GM18519 (cell line): ENCODE data around the gene PLD5.
"Not testable (repeated sequence)": the region's sequence is repeated elsewhere in the genome, so short reads cannot be mapped to it uniquely, and the experiment has no call there.

ENCODE experiments used
- ATAC-seq: cut with Tn5 transposase; IDR thresholded peaks from one replicate; pipeline ENCODE4 v1.9.1; 2021; ENCODE audit warnings: mild to moderate bottlenecking, moderate library complexity; ENCODE audit not compliant: unreplicated experiment, low FRiP score

Gene PLD5

DNA sequence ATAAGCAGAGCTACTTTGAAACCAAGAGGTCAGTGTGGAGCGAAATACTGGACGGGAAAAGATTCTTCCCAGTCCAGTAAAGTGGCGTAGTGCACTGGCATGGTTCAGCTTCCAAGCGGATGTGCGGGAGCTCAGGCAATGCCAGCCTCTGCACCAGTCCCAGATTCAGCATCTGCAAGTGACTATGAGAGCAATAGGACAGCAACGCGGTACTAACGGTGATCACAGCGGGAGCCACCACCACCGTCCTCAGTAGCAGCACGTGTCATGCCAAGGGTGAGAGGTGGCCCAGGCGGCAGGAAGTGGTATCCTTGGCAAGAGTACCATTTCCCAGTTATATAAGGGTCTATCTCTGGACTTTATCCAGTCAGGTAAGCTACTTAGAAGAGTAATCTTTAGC is 17.8 kb downstream of the PLD5 start:
- no peak for ATAC-seq

DNA sequence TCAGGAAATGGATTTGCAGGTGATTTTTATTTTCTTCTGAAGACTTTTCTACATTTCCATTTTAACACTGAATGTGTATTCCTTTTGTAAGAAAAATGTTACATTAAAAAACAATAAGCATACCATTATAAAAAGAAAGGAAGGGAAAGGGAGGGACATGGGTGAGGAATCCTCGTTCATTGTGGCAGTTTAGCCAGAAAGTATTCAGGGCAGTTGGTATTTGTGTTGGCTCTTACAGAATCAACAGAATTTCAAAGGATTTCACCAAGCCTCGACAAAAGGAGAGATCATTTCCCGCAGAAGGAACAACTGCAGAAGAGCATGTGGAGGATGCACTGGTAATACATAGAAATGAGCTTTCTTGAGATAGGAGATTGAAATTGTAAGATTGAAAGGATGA is 35.0 kb downstream of the PLD5 start:
- ATAC-seq = no peak

DNA sequence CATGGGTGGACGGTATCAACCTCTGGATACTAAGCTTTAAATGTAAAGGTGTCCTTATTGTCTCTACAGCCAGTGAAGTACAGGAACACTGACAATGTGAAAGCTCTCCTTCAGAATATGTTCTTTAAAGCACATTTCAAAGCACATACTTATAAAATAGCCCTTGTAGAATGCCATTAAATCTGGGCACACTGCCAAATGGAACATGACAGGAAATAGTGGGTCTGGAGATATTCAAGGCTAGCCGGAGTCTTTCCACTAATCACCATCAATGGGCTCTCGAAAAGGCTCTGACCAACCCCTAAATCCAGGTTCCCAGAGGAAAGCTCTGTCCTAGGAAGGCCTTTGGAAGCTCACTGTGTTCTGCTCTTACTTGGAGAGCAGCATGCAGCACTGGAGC is 46.6 kb downstream of the PLD5 start:
- no peak for ATAC-seq

DNA sequence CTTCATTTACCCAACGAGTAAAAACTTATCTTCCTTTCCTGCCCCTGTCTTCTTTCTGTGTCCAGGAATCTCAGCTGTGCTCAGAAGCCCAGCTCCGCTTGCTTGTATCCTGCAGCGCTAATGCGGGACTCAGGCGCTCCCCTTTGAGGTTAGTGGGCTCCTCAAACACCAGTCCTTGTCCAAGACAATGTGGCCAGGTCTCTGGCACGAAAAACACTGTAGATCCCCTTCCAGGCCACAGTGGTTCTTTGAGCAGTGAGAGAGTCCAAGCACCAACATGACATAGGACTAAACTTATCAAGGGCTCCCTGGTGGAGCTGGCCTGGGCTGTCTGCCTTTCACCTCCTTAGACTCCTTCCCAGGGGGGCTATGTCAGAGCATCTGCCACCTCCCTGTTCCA is 53.7 kb downstream of the PLD5 start:
- ATAC-seq = no peak

DNA sequence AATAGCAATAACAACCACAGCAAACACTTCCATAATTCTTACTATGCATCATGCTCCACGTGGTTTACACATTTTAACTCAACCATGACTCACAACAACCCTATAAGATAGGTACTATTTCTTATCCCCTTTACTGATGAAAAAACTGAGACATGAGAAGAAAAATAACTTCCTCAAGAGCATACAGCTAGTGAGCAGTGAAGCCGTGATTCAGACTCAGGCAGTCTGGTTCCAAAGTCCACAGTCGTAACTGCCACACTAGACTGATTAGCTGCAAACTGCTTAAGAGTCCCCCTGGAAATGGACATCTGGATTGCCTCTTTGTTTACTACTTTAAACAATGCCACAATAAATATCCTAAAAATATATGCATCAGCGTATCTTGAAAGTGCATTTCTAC is 55.7 kb downstream of the PLD5 start:
- no peak for ATAC-seq

DNA sequence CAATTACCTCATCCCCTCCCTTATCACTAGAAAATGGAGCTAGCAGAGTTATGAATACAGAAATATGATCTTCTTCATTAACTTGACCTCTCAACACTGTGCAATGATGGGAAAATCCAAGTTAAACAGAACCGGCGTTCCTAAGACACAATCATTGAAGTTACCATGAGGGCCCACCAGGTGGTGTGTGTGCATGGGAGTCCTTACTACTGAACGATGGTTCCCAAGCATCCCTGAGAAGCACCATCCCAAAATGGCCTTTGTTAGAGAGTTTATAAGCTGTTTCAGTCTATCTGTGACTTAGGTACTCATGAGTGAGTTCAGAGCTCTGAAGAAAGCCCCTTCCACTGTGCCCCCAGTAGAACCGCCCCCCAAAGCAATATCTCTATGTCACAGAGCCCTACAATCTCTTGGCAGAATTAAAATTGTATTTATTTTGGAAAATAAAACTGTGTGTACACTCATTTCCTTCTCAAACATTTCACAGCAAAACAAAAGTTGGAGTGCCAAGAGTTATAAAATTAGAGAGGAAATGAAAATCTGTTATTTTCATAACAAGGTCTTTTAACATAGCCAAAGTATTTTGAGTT is 56.8 kb downstream of the PLD5 start:
- no peak for ATAC-seq

DNA sequence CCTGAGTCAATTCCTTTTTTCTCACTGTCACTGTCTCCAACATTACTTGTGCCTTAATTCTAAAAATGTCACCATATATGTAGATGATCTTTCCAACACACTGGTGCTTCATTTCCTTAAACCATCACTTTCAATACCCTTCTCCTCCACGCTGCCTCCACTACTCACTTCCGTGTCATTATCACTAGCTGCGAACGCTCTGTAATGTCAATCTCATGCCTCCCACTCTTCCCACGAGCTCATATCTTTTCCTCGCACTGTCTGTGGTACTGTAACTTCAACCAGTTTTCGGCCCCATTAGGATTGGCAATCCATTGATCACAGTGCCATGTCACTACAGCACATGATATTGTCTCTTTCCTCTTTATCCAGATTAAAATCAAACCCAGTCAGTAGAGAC is 61.6 kb downstream of the PLD5 start:
- ATAC-seq = no peak

DNA sequence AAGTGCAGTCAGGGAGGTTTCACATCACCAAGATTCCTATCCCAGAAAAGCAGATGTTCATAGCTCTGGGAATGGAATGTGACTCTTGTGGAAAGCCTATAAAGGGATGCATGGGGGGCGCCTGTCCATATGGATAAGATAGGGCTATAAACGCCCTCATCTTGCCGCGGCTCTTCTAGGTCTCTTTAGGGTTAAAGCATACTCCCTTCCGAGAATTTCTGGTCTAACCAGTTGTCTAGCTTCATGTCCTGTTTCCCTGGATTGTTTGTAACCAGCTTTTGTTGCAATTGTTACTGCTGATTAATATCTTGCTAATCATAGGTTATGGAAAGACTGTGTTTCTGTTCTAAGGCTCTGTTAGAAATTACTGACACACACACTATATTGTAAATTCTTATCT is 64.8 kb downstream of the PLD5 start:
- ATAC-seq = not testable (repeated sequence)

DNA sequence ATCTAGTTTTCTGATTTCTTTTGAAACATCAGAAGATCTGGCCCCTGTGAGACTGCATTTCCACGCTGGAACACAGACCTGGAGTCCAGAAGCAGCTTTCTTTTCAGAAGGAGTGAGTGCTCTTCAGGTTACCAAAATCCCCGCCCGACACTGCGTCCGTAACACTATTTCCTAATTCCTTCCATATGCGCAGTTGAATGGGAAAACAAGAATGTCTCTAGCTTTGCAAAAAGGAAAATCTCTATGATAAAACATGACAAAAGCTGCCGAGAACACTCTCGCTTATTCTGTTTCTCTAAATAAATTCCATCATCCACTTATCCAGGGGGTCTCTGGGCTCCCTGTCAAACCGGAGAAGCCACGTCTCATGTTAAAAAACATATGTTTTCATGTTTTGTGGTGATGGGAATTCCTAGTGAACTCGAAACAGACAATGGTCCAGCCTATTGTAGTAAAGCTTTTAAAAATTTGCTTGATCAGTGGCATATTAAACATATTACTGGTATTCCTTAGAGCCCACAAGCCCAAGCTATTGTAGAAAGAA is 67.7 kb downstream of the PLD5 start:
- ATAC-seq = no peak

DNA sequence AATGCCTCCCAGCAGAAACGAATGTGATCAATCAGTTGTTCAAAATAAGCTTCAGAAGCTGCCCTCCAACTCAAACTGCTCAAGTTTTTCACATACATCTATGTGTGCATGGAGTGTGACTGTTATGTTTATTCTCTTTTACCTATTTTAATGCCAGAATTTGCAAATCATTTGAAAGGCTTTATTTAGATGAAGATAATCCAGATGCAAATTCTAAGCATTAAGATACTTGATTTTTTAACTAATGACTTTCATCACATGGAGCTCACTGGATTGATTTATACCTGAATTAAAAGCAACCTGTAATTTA is 69.5 kb downstream of the PLD5 start:
- ATAC-seq = no peak

DNA sequence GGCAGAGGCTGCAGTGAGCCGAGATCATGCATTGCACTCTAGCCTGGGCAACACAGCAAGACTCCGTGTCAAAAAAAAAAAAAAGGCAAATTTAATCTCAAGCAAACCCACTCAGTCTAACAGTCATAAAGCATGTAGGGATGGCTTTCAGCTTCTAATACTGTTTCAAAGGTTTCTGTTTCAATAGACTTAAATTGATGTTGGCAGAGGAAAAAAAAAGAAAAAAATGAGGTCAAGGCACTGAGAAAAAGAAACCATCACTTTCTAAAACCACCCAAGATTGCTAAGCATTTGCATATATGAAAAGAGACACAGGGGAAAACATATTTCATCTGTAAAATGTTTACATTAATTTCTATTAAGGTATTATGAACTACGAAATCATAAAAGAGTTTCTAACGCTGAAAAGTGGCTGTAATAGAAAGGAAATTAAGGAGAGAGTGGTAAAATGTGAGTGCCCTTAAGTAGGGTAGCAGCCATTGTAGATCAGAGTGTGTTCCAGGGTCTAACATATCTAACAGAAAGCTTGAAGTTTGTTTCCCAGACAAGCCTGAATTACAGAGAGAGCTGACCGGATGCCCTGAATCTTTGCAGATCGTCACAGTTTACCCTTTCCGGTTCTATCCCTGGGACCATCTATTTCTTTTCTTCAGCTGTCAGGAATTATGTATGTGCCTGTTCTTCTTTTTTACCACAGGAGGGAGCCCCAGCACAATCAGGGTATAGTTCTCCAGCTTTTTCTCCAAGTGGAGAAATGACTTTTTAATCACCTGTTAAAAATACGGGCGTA is 70.0 kb downstream of the PLD5 start:
- ATAC-seq = peak; percentile 73

DNA sequence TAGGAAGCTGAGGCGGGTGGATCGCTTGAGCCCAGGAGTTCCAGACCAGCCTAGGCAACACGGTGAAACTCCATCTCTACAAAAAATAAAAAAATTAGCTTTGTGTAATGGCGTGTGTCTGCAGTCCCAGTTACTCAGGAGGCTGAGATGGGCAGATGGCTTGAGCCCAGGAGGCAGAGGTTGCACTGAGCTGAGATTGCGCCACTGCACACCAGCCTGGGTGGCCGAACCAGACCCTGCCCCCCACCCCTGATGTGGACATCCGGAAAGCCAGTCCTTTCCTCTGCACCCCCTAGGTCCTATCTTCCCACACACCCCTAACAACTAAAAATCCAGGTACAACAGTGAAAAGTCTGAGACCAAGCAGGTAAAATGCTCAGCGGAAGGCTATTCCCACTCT is 71.9 kb downstream of the PLD5 start:
- ATAC-seq = no peak

DNA sequence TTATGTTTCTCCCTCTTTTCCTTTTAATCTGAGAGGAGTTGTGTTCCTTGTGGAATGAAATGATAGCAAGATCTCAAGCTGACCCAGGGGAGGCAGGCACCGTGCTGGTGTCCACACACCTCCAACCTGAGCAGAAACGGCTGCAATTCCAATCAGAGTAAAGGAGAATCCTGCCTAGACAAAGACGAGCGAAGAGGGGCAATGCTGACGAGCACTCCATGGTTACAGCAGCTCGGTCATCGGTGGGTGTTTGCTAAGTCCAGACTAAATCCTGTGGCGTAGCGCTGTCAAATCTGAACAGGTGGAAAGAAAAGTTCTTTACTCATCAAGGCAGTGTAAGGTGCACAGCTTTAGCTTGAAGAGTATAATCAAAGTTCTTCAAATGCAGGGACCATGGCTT is 74.8 kb downstream of the PLD5 start:
- no peak for ATAC-seq

DNA sequence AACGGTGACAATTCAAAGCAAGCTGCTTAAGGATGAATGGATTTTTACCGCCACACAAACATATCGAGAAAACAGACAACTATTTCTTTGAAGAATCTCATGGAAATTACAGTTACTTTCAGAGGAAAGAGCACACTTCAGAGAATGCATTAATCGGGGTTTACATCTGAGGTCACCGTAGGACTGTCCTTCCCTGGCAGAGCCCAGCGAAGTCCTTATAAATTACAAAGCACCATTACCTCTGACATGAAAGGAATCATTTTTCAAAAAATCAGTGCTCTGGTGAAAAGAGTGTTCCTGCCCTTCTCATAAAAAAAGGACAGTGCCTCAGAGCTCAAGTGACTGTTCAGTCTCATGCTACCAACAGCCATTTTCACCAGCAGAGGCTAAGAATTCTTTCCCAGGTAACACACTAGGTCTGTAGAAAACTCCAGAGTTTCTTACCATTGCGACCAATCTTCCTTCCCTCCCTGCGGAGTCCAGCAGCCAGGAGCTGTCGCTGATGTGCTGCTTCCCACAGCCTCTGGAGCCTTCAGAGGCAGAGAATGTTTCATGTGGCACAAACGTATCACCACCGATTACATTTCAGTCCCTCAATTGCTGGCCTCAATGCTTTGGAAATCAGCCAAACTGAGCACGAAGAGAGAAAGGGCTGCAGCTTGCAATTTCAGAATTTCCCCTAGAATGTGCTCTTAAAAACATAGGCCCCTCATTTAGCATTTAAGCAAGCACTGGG is 75.4 kb downstream of the PLD5 start:
- ATAC-seq = no peak

DNA sequence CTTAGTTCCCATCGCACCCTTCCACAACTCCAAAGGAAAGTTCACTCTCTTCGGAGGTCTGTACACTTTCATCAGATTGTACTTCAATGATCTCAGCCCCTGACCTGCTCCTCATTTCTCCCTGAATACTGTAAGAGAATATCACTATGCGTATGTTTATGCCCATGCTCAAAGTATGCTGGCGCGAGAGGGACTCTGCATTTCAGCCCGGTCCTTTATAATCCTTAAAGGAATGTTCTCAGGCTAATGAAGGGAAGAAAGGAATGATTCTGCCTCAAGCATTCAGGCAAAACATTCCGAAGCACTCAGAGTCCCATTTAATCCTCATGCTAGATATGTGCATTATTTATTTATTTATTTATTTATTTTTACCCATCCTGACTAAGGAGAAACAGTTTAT is 76.8 kb downstream of the PLD5 start:
- no peak for ATAC-seq

DNA sequence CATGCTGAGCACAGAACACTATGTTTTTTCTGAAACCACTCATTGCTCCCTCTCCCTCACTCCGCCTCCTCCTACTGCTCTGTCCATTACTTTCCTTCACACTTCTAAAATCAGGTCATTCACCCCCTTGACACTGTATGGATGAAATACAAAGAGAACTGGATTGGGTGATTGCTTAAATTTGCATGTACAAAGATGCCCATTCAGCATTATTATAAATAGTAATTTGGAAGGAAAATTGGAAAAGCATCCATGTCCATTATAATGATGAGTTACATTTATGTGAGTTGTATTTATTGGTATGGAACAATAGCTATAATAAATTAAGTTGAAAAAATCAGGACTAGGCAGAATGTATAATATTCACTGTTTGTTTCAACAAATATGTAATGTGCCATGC is 83.7 kb downstream of the PLD5 start:
- ATAC-seq = no peak

DNA sequence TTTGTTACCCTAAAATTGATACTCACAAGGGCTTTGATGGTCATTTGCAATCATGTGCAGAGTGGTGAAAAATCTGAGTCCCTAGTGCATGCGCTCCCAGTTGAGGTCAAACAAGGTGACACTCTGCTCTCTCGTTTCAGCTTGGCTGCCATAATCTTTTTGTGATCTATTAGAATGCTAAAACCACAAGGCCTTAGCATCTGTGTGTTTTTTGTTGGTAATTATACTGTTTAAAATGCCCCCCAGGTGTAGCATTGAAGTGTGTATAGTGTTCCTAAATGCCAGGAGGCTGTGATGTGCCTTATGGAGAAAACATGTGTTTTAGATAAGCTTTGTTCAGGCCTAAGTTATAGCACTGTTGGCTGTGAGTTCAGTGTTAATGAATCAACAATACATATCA is 89.3 kb downstream of the PLD5 start:
- no peak for ATAC-seq

DNA sequence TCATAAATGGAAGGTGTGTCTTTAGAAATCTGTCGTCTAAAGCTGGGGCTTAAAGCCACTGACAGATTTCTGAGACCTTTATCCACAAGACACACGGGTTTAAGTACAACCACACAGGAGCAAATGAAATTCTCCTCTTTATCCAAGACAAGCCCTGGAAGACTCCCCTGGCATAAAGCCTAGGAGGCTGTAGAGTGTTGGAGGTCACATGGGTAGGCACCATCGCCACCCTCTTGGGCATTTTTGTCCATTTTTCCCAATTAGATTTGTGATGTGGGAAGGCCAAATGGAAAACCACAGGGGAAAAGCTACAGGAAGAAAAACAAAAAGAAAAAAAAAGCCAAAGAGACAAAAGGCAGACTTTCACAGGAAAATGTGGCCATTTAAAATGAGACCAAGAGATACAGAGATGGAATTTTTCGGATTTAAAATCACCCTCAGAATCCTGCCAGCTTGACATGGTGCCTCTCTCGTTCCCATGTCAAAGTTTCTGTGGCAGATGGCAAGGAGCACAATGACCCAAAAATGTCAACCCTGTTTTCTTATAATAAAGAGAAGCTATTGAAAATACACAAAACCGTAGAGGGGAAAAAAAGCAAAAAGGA is 91.9 kb downstream of the PLD5 start:
- ATAC-seq = no peak

DNA sequence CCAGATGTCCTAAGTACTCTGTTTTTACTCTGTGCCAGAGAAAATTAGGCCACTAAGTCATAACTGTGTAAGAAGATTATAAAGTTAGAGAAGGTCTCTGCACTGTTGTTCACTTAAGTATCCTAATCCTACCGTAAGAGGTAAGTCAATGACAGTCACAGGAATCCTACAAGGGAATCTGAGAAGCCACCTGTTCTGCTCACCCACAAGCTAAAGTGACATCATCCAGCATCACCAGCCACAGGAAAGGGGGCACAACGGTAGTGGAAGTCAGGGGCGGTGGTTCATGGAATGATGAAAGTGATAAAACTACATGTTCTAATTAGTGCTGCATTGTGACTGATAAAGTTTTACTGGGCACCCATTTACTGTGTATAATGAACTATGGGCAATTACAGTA is 92.7 kb downstream of the PLD5 start:
- no peak for ATAC-seq

DNA sequence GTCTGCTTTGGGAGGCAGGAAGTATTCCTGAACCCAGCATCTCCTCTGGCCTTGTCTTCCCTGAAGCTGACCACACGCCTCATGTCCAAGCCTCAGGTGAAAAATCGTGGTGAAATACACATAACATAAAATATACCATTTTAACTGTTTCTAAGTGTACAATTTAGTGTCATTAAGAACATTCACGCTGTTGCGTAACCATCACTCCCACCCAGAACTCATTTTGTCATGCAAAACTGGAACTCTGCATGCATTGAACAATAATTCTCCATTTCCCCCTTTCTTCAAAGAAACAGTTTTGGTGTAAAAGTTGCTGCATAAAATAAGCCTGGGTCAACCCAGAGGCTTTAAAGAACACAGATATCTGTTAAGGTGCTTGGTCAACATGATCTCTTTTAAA is 93.5 kb downstream of the PLD5 start:
- no peak for ATAC-seq

DNA sequence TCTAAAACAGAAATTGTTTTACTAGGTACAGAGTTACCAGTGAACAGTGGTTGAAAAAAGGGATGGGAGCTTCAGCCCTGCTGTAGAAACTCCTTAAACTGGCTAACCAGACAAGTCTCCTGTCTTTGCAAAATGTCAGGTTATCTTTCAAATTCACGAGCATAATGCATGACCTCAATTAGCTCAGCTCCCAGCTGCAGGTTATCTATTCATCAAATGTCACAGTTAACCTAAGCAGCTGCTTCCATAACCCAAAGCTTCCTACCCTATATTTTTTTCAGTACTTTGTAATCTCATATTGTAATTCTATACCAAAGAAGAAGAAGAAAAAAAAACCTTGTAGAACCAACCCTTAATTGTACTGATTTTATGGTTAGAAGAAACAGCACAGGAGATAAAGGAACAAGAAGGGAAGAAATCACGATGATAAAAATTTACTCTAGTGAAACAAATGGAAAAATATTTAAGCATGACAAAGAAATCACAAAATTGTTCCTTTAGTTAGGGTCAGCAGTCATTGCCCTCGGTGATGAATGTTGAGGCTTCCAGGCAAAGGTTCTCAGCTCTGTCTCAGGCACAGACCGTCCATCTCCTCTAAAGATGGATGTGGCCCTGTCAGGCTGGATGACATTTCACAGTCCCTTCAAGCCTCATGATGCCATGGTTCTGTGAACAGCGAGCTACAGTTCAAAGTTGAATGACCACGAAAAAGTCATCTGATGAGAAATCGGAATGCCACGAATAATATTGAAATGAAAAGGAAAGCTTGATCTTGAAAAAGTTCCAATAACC is 95.9 kb downstream of the PLD5 start:
- ATAC-seq = no peak
